ENCODE results near the gene AAK1.

AAK1 gene

DNA sequence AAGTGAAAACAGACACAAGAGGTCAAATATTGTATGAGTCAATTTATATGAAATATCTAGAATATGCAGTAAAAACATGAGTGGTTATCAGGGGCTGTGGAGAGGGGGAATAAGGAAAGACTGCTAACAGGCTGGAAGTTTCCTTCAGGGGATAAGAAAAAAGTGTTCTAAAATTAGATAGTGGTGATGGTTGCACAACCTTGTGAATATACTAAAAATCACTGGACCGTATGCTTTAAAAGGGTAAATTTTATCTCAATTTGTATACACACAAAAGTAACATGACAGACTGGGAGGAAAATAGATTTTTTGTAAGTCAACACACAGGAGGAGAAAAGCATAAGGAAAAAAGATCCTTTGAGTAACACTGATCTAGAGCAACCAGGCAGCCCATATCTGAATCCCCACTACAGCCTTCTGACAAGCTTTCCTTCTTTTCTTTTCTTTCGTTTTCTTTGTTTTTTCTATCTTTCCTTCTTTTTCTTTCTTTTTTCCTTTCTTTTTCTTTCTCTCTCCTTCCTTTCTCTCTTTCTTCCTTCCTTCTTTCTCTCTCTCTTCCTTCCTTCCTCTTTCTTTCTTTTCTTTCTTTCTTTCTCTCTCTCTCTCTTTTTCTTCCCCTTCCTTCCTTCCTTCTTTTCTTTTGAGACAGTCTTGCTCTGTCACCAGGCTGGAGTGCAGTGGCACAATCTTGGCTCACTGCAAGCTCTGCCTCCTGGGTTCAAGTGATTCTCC, 95.4 kb downstream of the AAK1 start:
- TF ChIP-seq, protein P1, sequence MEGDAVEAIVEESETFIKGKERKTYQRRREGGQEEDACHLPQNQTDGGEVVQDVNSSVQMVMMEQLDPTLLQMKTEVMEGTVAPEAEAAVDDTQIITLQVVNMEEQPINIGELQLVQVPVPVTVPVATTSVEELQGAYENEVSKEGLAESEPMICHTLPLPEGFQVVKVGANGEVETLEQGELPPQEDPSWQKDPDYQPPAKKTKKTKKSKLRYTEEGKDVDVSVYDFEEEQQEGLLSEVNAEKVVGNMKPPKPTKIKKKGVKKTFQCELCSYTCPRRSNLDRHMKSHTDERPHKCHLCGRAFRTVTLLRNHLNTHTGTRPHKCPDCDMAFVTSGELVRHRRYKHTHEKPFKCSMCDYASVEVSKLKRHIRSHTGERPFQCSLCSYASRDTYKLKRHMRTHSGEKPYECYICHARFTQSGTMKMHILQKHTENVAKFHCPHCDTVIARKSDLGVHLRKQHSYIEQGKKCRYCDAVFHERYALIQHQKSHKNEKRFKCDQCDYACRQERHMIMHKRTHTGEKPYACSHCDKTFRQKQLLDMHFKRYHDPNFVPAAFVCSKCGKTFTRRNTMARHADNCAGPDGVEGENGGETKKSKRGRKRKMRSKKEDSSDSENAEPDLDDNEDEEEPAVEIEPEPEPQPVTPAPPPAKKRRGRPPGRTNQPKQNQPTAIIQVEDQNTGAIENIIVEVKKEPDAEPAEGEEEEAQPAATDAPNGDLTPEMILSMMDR (IDR thresholded peaks at IDR 0.05; ENCODE audit: low read depth, low read length, missing control alignments) = no peak
- DNase-seq (ENCODE audit: low read depth) = no peak
- no peak overlapping the region for H3K4me3 ChIP-seq (ENCODE audit: low read depth, low read length)

DNA sequence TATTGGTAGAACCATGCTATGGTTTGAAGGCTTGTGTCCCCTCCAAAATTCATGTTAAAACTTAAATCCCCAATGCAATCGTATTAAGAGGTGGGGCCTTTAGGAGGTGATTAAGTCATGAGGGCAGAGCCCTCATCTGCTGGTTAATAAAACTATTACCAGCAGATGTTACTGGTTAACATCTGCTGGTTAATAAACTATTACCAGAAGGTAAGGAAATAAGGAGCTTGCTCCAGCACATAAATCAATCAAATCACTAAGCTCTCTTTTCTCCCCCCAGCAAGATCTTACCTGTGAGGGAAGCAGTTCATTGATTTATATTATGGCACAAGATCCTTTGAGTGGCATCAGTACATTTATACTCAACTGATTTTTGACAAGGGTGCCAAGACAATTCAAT, 96.9 kb downstream of the AAK1 start:
- TF ChIP-seq, protein P1 (IDR thresholded peaks at IDR 0.05; ENCODE audit: low read depth, low read length, missing control alignments) = no peak
- H3K4me3 ChIP-seq (ENCODE audit: low read depth, low read length) = no peak overlapping the region
- no peak for DNase-seq (ENCODE audit: low read depth)

GRCh38 chr2:69545477-69545932, 98.0 kb downstream of the AAK1 start:
- no peak overlapping the region for H3K4me3 ChIP-seq (ENCODE audit: low read depth, low read length)

GRCh38 chr2:69544951-69545350, 98.6 kb downstream of the AAK1 start:
- TF ChIP-seq, protein P1 (IDR thresholded peaks at IDR 0.05; ENCODE audit: low read depth, low read length, missing control alignments) = no peak
- DNase-seq (ENCODE audit: low read depth) = no peak
- H3K4me3 ChIP-seq (ENCODE audit: low read depth, low read length) = no peak overlapping the region

More at GRCh38 chr2:69545477-69545932, 98.0 kb downstream of the AAK1 start:
- DNase-seq (ENCODE audit: low read depth) = peak; percentile 18
- TF ChIP-seq, protein P1 (IDR thresholded peaks at IDR 0.05; ENCODE audit: low read depth, low read length, missing control alignments) = no peak

DNA sequence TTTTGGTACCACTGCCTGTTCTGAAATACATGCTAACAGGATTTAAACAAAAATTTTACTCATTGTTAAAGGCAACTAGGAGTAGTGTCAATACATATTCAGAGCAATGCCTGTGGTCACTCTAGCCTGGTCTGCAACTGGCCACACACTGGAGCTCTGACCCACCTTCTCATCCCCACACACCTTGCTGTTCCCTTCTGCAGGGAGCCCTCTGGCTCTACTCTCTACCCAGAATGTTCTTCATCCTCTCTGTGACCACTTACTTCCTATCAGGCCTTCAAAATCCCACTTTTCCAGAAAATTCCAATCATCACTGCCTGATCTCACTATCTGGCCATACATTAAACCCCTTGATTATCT, 104.0 kb downstream of the AAK1 start:
- H3K4me3 ChIP-seq (ENCODE audit: low read depth, low read length) = no peak overlapping the region
- no peak for DNase-seq (ENCODE audit: low read depth)
- TF ChIP-seq, protein P1 (IDR thresholded peaks at IDR 0.05; ENCODE audit: low read depth, low read length, missing control alignments) = no peak

DNA sequence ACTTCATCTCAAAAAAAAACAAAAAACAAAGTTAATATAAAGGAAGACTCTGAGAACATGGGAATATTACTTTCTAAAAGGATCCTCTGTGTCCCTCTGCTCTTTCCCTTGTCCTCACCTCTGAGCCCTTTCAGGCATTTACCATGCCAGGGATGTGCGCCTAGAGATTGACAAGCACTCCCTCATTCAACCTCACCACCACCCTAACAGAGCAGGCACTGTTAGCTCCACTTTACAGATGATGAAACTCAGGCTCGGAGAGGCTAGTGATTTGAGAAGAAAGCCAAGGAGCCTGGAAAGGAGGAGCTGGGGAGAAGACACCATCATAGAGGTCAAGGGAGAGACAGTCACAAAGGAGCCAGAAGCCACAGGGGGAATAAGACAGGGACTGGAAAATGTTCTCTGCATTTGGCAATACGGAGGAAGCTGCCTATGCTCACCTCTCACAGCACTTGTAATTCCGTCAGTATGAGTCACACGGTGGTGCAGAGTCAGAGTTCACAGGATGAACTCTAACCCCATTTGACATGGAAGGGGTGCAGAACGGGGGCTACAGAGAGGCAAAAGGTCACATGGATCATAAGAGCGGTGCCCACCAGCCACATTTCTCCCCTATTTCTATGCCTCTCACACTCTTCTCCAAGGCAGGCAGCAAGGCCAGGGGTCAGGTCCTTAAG, 104.5 kb downstream of the AAK1 start:
- no peak for DNase-seq (ENCODE audit: low read depth)
- TF ChIP-seq, protein P1 (IDR thresholded peaks at IDR 0.05; ENCODE audit: low read depth, low read length, missing control alignments) = no peak
- no peak overlapping the region for H3K4me3 ChIP-seq (ENCODE audit: low read depth, low read length)
